ENCODE measurements around the gene RPUSD2.

The RPUSD2 gene

DNA sequence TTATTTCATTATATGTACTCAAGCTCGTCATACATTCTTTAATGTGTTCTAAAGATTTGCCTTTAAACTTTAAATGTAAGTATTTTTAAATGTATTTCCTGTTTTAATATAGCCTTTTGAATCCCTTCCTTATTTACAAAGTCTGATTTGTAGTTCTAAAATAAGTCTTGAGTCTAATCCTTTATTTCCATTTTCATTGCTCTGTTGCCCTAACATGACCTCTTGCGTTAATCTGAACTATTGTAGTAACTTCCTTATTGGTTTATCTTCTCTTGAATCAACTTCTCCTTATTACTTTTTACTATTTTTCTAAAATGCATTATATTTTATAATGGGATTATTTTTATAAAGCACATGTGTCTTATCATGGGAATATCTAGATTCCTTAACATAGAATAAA, 48.9 kb downstream of the RPUSD2 start:
- H3K4me1 Mint-ChIP-seq: no peaks in the 10 kb centered on the region
- peaks cover 2 to 3% of the 10 kb centered on the region in 2 donors for H3K36me3 Mint-ChIP-seq
- no peaks in the 10 kb centered on the region for H3K27me3 Mint-ChIP-seq
- no peak overlapping the region for H3K4me3 Mint-ChIP-seq
- no peak overlapping the region for H3K27ac Mint-ChIP-seq
- DNase-seq: no peak
- no peak for ATAC-seq (replicated peaks)
- no peaks in the 10 kb centered on the region for H3K9me3 Mint-ChIP-seq

DNA sequence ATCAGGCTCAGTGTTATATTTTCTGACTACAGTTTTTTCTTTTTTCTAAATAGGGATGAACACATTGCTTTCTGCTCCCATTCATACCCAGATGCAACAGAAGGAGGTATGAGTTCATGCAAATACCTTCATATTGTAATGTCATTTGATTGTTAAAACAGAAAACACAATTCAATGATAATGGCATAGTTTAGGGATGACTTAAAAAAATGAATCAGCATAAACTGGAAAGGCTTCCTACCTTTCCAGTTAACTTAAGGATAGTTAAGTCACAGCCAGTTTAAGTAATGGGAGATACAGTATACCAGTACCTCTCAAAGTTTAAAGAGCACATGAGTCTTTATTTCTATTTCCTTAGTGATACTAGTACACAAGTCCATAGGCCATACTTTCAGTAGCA, 49.8 kb downstream of the RPUSD2 start:
- Mint-ChIP-seq H3K9me3 (no peaks in the 10 kb centered on the region), H3K27ac (no peak overlapping the region), H3K4me3 (no peak overlapping the region), H3K4me1 (no peaks in the 10 kb centered on the region), H3K36me3 (peaks cover 2 to 3% of the 10 kb centered on the region in 2 donors), H3K27me3 (no peaks in the 10 kb centered on the region)
- no peak for ATAC-seq (replicated peaks)
- DNase-seq: no peak

DNA sequence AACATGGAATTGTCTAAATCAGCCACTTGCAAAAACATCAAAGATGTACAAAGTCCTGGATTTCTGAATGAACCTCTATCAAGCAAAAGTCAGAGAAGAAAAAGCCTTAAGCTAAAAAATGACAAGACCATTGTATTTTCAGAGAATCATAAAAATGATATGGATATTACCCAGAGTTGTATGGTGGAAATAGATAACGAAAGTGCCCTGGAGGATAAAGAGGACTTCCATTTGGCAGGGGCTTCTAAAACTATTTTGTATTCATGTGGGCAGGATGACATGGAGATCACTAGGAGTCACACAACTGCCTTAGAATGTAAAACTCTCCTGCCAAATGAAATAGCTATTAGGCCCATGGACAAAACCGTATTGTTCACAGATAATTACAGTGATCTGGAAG, 54.3 kb downstream of the RPUSD2 start:
- H3K27me3 Mint-ChIP-seq: no peaks in the 10 kb centered on the region
- no peak overlapping the region for H3K4me3 Mint-ChIP-seq
- no peak for DNase-seq
- no peaks in the 10 kb centered on the region for H3K36me3 Mint-ChIP-seq
- no peaks in the 10 kb centered on the region for H3K4me1 Mint-ChIP-seq
- H3K9me3 Mint-ChIP-seq: no peaks in the 10 kb centered on the region
- no peak for ATAC-seq (replicated peaks)
- no peak overlapping the region for H3K27ac Mint-ChIP-seq
